Thymus (tissue), 11 donors: ENCODE data around the gene TXNRD2. TPM values are rescaled to one million over a fixed set of nuclear protein-coding genes. Genes with fewer than 3 reads are reported as not detected.
A peak's percentile ranks its signal among the peaks of the same experiment; 100 is the strongest.
"Not testable (repeated sequence)": the region's sequence is repeated elsewhere in the genome, so short reads cannot be mapped to it uniquely, and the experiment has no call there.

Source experiments
- DNase-seq, 9 donors: peaks; one replicate each; pipeline ENCODE4 v3.0.0-alpha.2; 2013; ENCODE audit warnings: low spot score in 9 of 9, low read depth in 6 of 9, missing footprints in 1 of 9
- H3K27ac ChIP-seq, 2 donors: one replicate each; pipeline ENCODE4 v1.5.1; 2013; ENCODE audit warnings: control low read depth in 1 of 2, low read depth in 1 of 2, low read length in 1 of 2, mild to moderate bottlenecking in 1 of 2, moderate library complexity in 1 of 2
- H3K27me3 ChIP-seq, 2 donors: one replicate each; pipeline ENCODE4 v1.5.1; 2013; ENCODE audit warnings: low read length in 1 of 2; ENCODE audit not compliant: control insufficient read depth in 2 of 2, insufficient read depth in 1 of 2
- H3K36me3 ChIP-seq, 2 donors: one replicate each; pipeline ENCODE4 v1.5.1; 2013; ENCODE audit warnings: low read length in 1 of 2, mild to moderate bottlenecking in 1 of 2, moderate library complexity in 1 of 2; ENCODE audit not compliant: control insufficient read depth in 2 of 2, insufficient read depth in 2 of 2
- H3K4me1 ChIP-seq, 2 donors: one replicate each; pipeline ENCODE4 v1.5.1; 2013; ENCODE audit warnings: low read length in 2 of 2; ENCODE audit not compliant: control insufficient read depth in 2 of 2, insufficient read depth in 2 of 2
- H3K4me3 ChIP-seq, 2 donors: one replicate each; pipeline ENCODE4 v1.5.1; 2013; ENCODE audit warnings: low read length in 2 of 2, control low read depth in 1 of 2, mild to moderate bottlenecking in 1 of 2
- H3K9me3 ChIP-seq, 2 donors: one replicate each; pipeline ENCODE4 v1.5.1; 2013; ENCODE audit warnings: low read length in 1 of 2, mild to moderate bottlenecking in 1 of 2; ENCODE audit not compliant: control insufficient read depth in 2 of 2, insufficient read depth in 1 of 2
- WGBS: extraction: QIAGEN DNeasy Blood & Tissue Kit; methylation state at CpG from one replicate; pipeline ENCODE4 v1.1.7; 2013; 5-methylcytosine and 5-hydroxymethylcytosine counted together
- polyA plus RNA-seq: library from polyadenylated mRNA; stranded (reverse); fragments of 200-250 nt; gene quantifications from one replicate; pipeline ENCODE4 v1.2.3, GENCODE V29; 2013
- total RNA-seq: library from RNA; stranded (reverse); fragments of 120-200 nt; gene quantifications from one replicate; pipeline ENCODE4 v1.2.4, GENCODE V29; 2013
- donor health status: healthy.

Gene TXNRD2
- total and polyA plus RNA-seq, 2 donors = 10.1 to 24.2 TPM

GRCh38 chr22:19912271-19912999, 29.2 kb downstream of the TXNRD2 start:
- Histone ChIP-seq H3K9me3 (peaks cover 3 to 9% of the 10 kb centered on the region in 2 donors), H3K27ac (no peak overlapping the region), H3K36me3 (peaks cover 22 to 27% of the 10 kb centered on the region in 2 donors), H3K4me3 (no peak overlapping the region), H3K4me1 (peaks cover 5 to 41% of the 10 kb centered on the region in 2 donors), H3K27me3 (no peaks in the 10 kb centered on the region)
- WGBS = 95% methylated on average over 20 of the region's 20 CpGs
- no peak for DNase-seq

GRCh38 chr22:19911540-19912270, 29.9 kb downstream of the TXNRD2 start:
- peaks cover 20 to 27% of the 10 kb centered on the region in 2 donors for H3K36me3 ChIP-seq
- no peak for DNase-seq
- H3K4me1 ChIP-seq = peaks cover 2 to 35% of the 10 kb centered on the region in 2 donors
- no peak overlapping the region for H3K4me3 ChIP-seq
- peaks cover 3 to 9% of the 10 kb centered on the region in 2 donors for H3K9me3 ChIP-seq
- 95% methylated on average over 12 of the region's 12 CpGs for WGBS
- H3K27me3 ChIP-seq = no peaks in the 10 kb centered on the region
- no peak overlapping the region for H3K27ac ChIP-seq

- 48% methylated on average over 4 of the region's 4 CpGs for WGBS
- Histone ChIP-seq H3K4me3 (no peak overlapping the region), H3K27me3 (no peaks in the 10 kb centered on the region), H3K9me3 (peaks cover 4 to 9% of the 10 kb centered on the region in 2 donors), H3K36me3 (peaks cover 20 to 25% of the 10 kb centered on the region in 2 donors), H3K4me1 (peaks cover 2 to 40% of the 10 kb centered on the region in 2 donors), H3K27ac (no peak overlapping the region)
- DNase-seq = no peak
Observed at GRCh38 chr22:19910180-19910744, 31.4 kb downstream of the TXNRD2 start.

GRCh38 chr22:19909350-19910179, 32.1 kb downstream of the TXNRD2 start:
- peak in 8 of 9 donors; percentile 76 to 93 (median 86) for DNase-seq
- peaks cover 2 to 41% of the 10 kb centered on the region in 2 donors for H3K4me1 ChIP-seq
- 36% methylated on average over 6 of the region's 6 CpGs for WGBS
- no peaks in the 10 kb centered on the region for H3K27me3 ChIP-seq
- H3K36me3 ChIP-seq = peaks cover 13 to 18% of the 10 kb centered on the region in 2 donors
- H3K4me3 ChIP-seq = no peak overlapping the region
- peaks cover 4 to 9% of the 10 kb centered on the region in 2 donors for H3K9me3 ChIP-seq
- peak overlapping the region in 1 of 2 donors; percentile 15 for H3K27ac ChIP-seq

- H3K27ac ChIP-seq, H3K36me3 ChIP-seq, H3K4me3 ChIP-seq, H3K9me3 ChIP-seq, H3K27me3 ChIP-seq, DNase-seq: not testable (repeated sequence)
- 95% methylated on average over 16 of the region's 16 CpGs for WGBS
- peaks cover 2 to 58% of the 10 kb centered on the region in 2 donors for H3K4me1 ChIP-seq
Observed at GRCh38 chr22:19907902-19908301, 33.7 kb downstream of the TXNRD2 start.

GRCh38 chr22:19906864-19907263, 34.8 kb downstream of the TXNRD2 start:
- 97% methylated on average over 25 of the region's 25 CpGs for WGBS
- not testable (repeated sequence) for DNase-seq, H3K36me3 ChIP-seq

GRCh38 chr22:19905347-19906276, 36.0 kb downstream of the TXNRD2 start:
- H3K27ac ChIP-seq = peak overlapping the region in 1 of 2 donors; percentile 26
- H3K4me1 ChIP-seq = peaks cover 2 to 71% of the 10 kb centered on the region in 2 donors
- peaks cover 0 to 1% of the 10 kb centered on the region in 2 donors for H3K9me3 ChIP-seq
- no peak for DNase-seq
- H3K4me3 ChIP-seq = no peak overlapping the region
- H3K36me3 ChIP-seq = peaks cover 4% of the 10 kb centered on the region in 2 donors
- WGBS = 92% methylated on average over 22 of the region's 22 CpGs
- no peaks in the 10 kb centered on the region for H3K27me3 ChIP-seq

More at GRCh38 chr22:19906864-19907263, 34.8 kb downstream of the TXNRD2 start:
- H3K4me1 ChIP-seq = peaks cover 2 to 67% of the 10 kb centered on the region in 2 donors
- H3K9me3 ChIP-seq, H3K27ac ChIP-seq, H3K4me3 ChIP-seq, H3K27me3 ChIP-seq: not testable (repeated sequence)

- Histone ChIP-seq H3K4me1 (peaks cover 2 to 74% of the 10 kb centered on the region in 2 donors), H3K4me3 (no peak overlapping the region), H3K9me3 (peaks cover 0 to 1% of the 10 kb centered on the region in 2 donors), H3K27ac (no peak overlapping the region), H3K36me3 (peaks cover 4% of the 10 kb centered on the region in 2 donors), H3K27me3 (no peaks in the 10 kb centered on the region)
- WGBS = 95% methylated on average over 7 of the region's 7 CpGs
- no peak for DNase-seq
Observed at GRCh38 chr22:19904935-19905334, 36.7 kb downstream of the TXNRD2 start.
